ENCODE results near the gene STXBP5L.
"Not testable (repeated sequence)": the region's sequence is repeated elsewhere in the genome, so short reads cannot be mapped to it uniquely, and the experiment has no call there.

The STXBP5L gene

GRCh38 chr3:120908030-120908794, at the start of gene STXBP5L:
Gene STXBP5L, plus strand, starts transcription at chr3:120908205. Its CDS starts 1,374 bp downstream, at chr3:120909579.
- H3K4me3 ChIP-seq (ENCODE audit: low read depth, low read length): peak within 1 kb of the TSS; percentile 80
- H3K27me3 ChIP-seq (ENCODE audit: control insufficient read depth, insufficient read depth, low read length): peaks cover 8% of the 10 kb centered on the region
- peak within 1 kb of the TSS; percentile 60 for H3K9ac ChIP-seq (ENCODE audit: low read depth, low read length)
- H3K4me1 ChIP-seq (ENCODE audit: control insufficient read depth, insufficient read depth, low read length): 0 out of 2 replicates have a peak, but pooled peaks cover 3% of the 10 kb centered on the region
- H3K9me3 ChIP-seq (ENCODE audit: control insufficient read depth, insufficient read depth, low read length): no peaks in the 10 kb centered on the region
- no peaks in the 10 kb centered on the region for H3K36me3 ChIP-seq (ENCODE audit: control insufficient read depth, insufficient read depth, low read length)
- H3K27ac ChIP-seq (ENCODE audit: low read depth, low read length): peak within 1 kb of the TSS; percentile 64

GRCh38 chr3:120858521-120858920, 49.5 kb upstream of the STXBP5L start:
- Histone ChIP-seq H3K4me3 (ENCODE audit: low read depth, low read length) (no peak overlapping the region), H3K36me3 (ENCODE audit: control insufficient read depth, insufficient read depth, low read length) (no peaks in the 10 kb centered on the region), H3K27me3 (ENCODE audit: control insufficient read depth, insufficient read depth, low read length) (no peaks in the 10 kb centered on the region), H3K9ac (ENCODE audit: low read depth, low read length) (no peak overlapping the region), H3K27ac (ENCODE audit: low read depth, low read length) (no peak overlapping the region), H3K9me3 (ENCODE audit: control insufficient read depth, insufficient read depth, low read length) (no peaks in the 10 kb centered on the region), H3K4me1 (ENCODE audit: control insufficient read depth, insufficient read depth, low read length) (peaks cover 6% of the 10 kb centered on the region)

- no peaks in the 10 kb centered on the region for H3K36me3 ChIP-seq (ENCODE audit: control insufficient read depth, insufficient read depth, low read length)
- no peak overlapping the region for H3K9ac ChIP-seq (ENCODE audit: low read depth, low read length)
- no peak overlapping the region for H3K4me3 ChIP-seq (ENCODE audit: low read depth, low read length)
- no peaks in the 10 kb centered on the region for H3K27me3 ChIP-seq (ENCODE audit: control insufficient read depth, insufficient read depth, low read length)
- H3K9me3 ChIP-seq (ENCODE audit: control insufficient read depth, insufficient read depth, low read length): no peaks in the 10 kb centered on the region
- H3K4me1 ChIP-seq (ENCODE audit: control insufficient read depth, insufficient read depth, low read length): peaks cover 12% of the 10 kb centered on the region
- H3K27ac ChIP-seq (ENCODE audit: low read depth, low read length): no peak overlapping the region
These were observed 43.5 kb upstream of the STXBP5L start for GRCh38 chr3:120864541-120864940.

GRCh38 chr3:120875507-120875906, 32.5 kb upstream of the STXBP5L start:
- Histone ChIP-seq H3K9ac (ENCODE audit: low read depth, low read length) (no peak overlapping the region), H3K27ac (ENCODE audit: low read depth, low read length) (no peak overlapping the region), H3K36me3 (ENCODE audit: control insufficient read depth, insufficient read depth, low read length) (no peaks in the 10 kb centered on the region), H3K9me3 (ENCODE audit: control insufficient read depth, insufficient read depth, low read length) (no peaks in the 10 kb centered on the region), H3K4me3 (ENCODE audit: low read depth, low read length) (no peak overlapping the region), H3K4me1 (ENCODE audit: control insufficient read depth, insufficient read depth, low read length) (peaks cover 11% of the 10 kb centered on the region), H3K27me3 (ENCODE audit: control insufficient read depth, insufficient read depth, low read length) (no peaks in the 10 kb centered on the region)

DNA sequence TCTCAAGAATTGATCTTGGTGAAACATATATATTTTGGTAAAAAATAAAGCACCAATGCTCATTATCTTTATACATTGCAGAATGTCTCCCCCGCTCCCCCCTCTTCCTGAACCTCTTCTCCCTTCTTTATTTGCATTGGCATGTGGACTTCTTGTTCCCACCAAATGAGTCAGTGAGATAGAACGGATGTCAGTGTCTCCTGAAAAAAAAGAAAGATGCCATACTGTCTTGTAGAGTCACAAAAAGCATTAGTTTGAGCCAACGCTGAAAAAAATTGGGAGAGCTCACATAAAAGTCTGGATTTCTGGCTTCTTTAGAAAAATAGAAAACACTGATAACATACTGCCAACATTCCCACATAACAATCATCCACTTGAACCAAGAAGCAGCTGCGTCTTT, 32.0 kb upstream of the STXBP5L start:
- H3K4me1 ChIP-seq (ENCODE audit: control insufficient read depth, insufficient read depth, low read length): peaks cover 11% of the 10 kb centered on the region
- no peaks in the 10 kb centered on the region for H3K27me3 ChIP-seq (ENCODE audit: control insufficient read depth, insufficient read depth, low read length)
- no peak overlapping the region for H3K4me3 ChIP-seq (ENCODE audit: low read depth, low read length)
- peak overlapping the region; percentile 45 for H3K27ac ChIP-seq (ENCODE audit: low read depth, low read length)
- no peaks in the 10 kb centered on the region for H3K9me3 ChIP-seq (ENCODE audit: control insufficient read depth, insufficient read depth, low read length)
- H3K36me3 ChIP-seq (ENCODE audit: control insufficient read depth, insufficient read depth, low read length): no peaks in the 10 kb centered on the region
- peak overlapping the region; percentile 20; the same call in 1 of the 2 replicates for H3K9ac ChIP-seq (ENCODE audit: low read depth, low read length)

DNA sequence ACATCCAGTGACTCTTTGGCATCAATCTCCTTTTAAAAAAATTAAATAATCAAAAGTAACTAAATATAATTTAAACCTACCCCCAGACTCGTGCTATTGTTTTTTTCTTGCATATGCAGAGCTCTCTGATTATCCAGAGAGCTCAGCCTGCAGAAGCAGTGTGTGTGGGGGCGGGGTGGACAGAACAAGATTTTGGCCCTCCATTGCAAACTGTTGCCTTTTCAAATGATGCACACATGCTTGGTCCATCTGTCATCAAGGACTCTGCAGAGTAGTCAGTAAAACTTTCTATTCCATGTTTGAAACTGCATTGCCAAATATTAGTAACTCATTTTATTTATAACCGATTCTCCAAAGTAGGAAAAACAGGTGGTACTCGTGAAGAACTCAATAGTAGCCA, 28.6 kb upstream of the STXBP5L start:
- no peak overlapping the region for H3K27ac ChIP-seq (ENCODE audit: low read depth, low read length)
- no peak overlapping the region for H3K9ac ChIP-seq (ENCODE audit: low read depth, low read length)
- H3K4me1 ChIP-seq (ENCODE audit: control insufficient read depth, insufficient read depth, low read length): peaks cover 11% of the 10 kb centered on the region
- no peaks in the 10 kb centered on the region for H3K36me3 ChIP-seq (ENCODE audit: control insufficient read depth, insufficient read depth, low read length)
- H3K27me3 ChIP-seq (ENCODE audit: control insufficient read depth, insufficient read depth, low read length): no peaks in the 10 kb centered on the region
- H3K4me3 ChIP-seq (ENCODE audit: low read depth, low read length): no peak overlapping the region
- no peaks in the 10 kb centered on the region for H3K9me3 ChIP-seq (ENCODE audit: control insufficient read depth, insufficient read depth, low read length)

GRCh38 chr3:120892921-120893320, 15.1 kb upstream of the STXBP5L start:
- H3K4me3 ChIP-seq (ENCODE audit: low read depth, low read length): no peak overlapping the region
- no peaks in the 10 kb centered on the region for H3K36me3 ChIP-seq (ENCODE audit: control insufficient read depth, insufficient read depth, low read length)
- no peaks in the 10 kb centered on the region for H3K9me3 ChIP-seq (ENCODE audit: control insufficient read depth, insufficient read depth, low read length)
- H3K4me1 ChIP-seq (ENCODE audit: control insufficient read depth, insufficient read depth, low read length): 0 out of 2 replicates have a peak, but pooled peaks cover 6% of the 10 kb centered on the region
- no peaks in the 10 kb centered on the region for H3K27me3 ChIP-seq (ENCODE audit: control insufficient read depth, insufficient read depth, low read length)
- no peak overlapping the region for H3K9ac ChIP-seq (ENCODE audit: low read depth, low read length)
- H3K27ac ChIP-seq (ENCODE audit: low read depth, low read length): no peak overlapping the region

DNA sequence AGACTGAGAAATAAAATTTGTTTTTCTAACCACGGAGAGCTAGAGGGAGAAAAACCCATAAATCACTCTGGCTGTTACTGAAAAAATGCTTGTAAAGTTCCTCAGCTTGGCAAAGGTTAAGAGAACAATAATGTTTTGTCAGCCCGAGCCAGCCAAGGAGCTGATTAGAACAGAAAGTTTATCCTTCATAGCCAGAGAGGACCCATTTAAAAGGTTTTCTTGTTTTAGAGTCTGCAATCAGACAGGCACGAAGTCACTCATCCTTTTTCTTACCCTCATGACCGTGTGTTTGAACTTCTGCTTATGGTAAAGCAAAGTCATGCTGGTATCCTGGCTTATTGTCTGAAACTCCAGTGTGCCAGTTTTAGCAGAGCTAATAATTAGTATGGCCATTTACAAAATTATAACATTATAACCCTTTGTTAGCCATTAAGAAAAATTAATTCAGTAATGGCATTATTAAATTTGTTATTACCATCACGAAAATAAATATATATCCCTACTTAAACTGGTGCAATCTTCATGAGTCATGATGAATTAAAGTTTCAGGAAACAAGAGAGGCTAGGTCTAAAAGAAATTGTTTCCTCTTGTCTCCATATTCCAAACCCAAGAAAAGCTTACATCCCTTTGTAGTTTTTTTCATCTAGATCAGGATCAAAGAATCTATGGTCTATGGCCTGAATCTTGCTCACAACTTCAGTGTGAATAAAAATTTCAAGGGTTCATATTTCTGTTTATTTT, 13.5 kb upstream of the STXBP5L start:
- Histone ChIP-seq H3K27ac (ENCODE audit: low read depth, low read length) (no peak overlapping the region), H3K4me3 (ENCODE audit: low read depth, low read length) (no peak overlapping the region)

DNA sequence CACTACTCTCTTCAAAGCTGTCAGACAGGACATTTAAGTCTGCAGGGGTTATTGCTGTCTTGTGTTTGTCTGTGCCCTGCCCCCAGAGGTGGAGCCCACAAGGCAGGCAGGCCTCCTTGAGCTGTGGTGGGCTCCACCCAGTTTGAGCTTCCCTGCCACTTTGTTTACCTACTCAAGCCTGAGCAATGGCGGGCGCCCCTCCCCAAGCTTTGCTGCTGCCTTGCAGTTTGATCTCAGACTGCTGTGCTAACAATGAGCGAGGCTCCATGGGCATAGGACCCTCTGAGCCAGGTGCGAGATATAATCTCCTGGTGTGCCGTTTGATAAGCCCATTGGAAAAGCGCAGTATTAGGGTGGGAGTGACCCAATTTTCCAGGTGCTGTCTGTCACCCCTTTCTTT, 6.3 kb upstream of the STXBP5L start:
- H3K9me3 ChIP-seq (ENCODE audit: control insufficient read depth, insufficient read depth, low read length); H3K27me3 ChIP-seq (ENCODE audit: control insufficient read depth, insufficient read depth, low read length): not testable (repeated sequence)

More for the DNA sequence above, 13.5 kb upstream of the STXBP5L start:
- H3K27me3 ChIP-seq (ENCODE audit: control insufficient read depth, insufficient read depth, low read length): no peaks in the 10 kb centered on the region
- no peaks in the 10 kb centered on the region for H3K36me3 ChIP-seq (ENCODE audit: control insufficient read depth, insufficient read depth, low read length)
- no peak overlapping the region for H3K9ac ChIP-seq (ENCODE audit: low read depth, low read length)
- no peaks in the 10 kb centered on the region for H3K9me3 ChIP-seq (ENCODE audit: control insufficient read depth, insufficient read depth, low read length)
- 0 out of 2 replicates have a peak, but pooled peaks cover 6% of the 10 kb centered on the region for H3K4me1 ChIP-seq (ENCODE audit: control insufficient read depth, insufficient read depth, low read length)

GRCh38 chr3:120903221-120903620, 4.8 kb upstream of the STXBP5L start:
- Histone ChIP-seq H3K36me3 (ENCODE audit: control insufficient read depth, insufficient read depth, low read length) (no peaks in the 10 kb centered on the region), H3K27ac (ENCODE audit: low read depth, low read length) (no peak overlapping the region), H3K4me3 (ENCODE audit: low read depth, low read length) (no peak overlapping the region), H3K9me3 (ENCODE audit: control insufficient read depth, insufficient read depth, low read length) (peaks cover 6% of the 10 kb centered on the region; the same call in 1 of the 2 replicates), H3K9ac (ENCODE audit: low read depth, low read length) (no peak overlapping the region), H3K4me1 (ENCODE audit: control insufficient read depth, insufficient read depth, low read length) (no peaks in the 10 kb centered on the region), H3K27me3 (ENCODE audit: control insufficient read depth, insufficient read depth, low read length) (no peaks in the 10 kb centered on the region)

More for the DNA sequence above, 6.3 kb upstream of the STXBP5L start:
- not testable (repeated sequence) for H3K27ac ChIP-seq (ENCODE audit: low read depth, low read length); H3K4me3 ChIP-seq (ENCODE audit: low read depth, low read length); H3K36me3 ChIP-seq (ENCODE audit: control insufficient read depth, insufficient read depth, low read length); H3K9ac ChIP-seq (ENCODE audit: low read depth, low read length); H3K4me1 ChIP-seq (ENCODE audit: control insufficient read depth, insufficient read depth, low read length)

GRCh38 chr3:120907659-120908029, 361 bp upstream of the STXBP5L start:
- H3K9ac ChIP-seq (ENCODE audit: low read depth, low read length): no peak overlapping the region
- no peak overlapping the region for H3K27ac ChIP-seq (ENCODE audit: low read depth, low read length)
- 0 out of 2 replicates have a peak, but pooled peaks cover 1% of the 10 kb centered on the region for H3K9me3 ChIP-seq (ENCODE audit: control insufficient read depth, insufficient read depth, low read length)
- peaks cover 8% of the 10 kb centered on the region for H3K27me3 ChIP-seq (ENCODE audit: control insufficient read depth, insufficient read depth, low read length)
- H3K36me3 ChIP-seq (ENCODE audit: control insufficient read depth, insufficient read depth, low read length): no peaks in the 10 kb centered on the region
- H3K4me3 ChIP-seq (ENCODE audit: low read depth, low read length): peak overlapping the region; percentile 65
- H3K4me1 ChIP-seq (ENCODE audit: control insufficient read depth, insufficient read depth, low read length): 0 out of 2 replicates have a peak, but pooled peaks cover 3% of the 10 kb centered on the region

All from HUES48 (cell line).